ENCODE results near the gene IRF5. TPM values are rescaled to one million over a fixed set of nuclear protein-coding genes. Genes with fewer than 3 reads are reported as not detected.
A peak's percentile ranks its signal among the peaks of the same experiment; 100 is the strongest.
"Not testable (repeated sequence)": the region's sequence is repeated elsewhere in the genome, so short reads cannot be mapped to it uniquely, and the experiment has no call there.

The IRF5 gene
- polyA plus RNA-seq, 6 donors from 2014 or later: 54.4 to 78.0 (median 58.5) TPM

DNA sequence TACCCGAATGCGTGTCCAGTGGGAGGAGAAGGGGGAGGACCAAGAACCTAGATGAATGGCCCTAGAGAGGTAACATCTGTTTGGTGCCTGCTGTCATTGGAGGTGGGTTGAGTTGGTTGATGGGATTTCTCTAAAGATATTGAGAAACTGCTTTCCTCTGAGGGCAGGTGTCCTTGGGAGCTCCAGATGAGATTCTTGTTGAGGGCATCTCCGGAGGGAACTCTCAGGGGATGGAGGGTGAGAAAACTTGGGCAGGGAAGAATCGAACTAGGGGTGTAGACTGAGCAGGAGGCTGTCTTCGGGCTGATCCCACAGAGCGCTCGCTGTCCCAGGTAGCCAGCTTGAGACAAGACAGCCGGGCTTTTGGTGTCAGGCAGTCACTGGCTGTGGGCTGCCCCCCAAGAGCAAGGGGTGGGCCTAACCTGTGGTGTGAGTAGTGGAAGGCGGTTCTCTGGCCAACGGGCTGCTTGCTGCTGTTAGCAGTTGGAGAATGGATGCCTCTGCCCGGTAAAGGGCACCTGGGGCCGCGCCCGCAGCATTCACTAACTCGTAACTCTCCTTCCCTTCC lies 3.7 kb downstream of the IRF5 start:
- Mint-ChIP-seq H3K4me1 (peaks cover 35 to 61% (median 55%) of the 10 kb centered on the region in 3 donors), H3K4me3 (peak overlapping the region; percentile 86 to 99 (median 96)), H3K36me3 (no peaks in the 10 kb centered on the region), H3K27me3 (no peaks in the 10 kb centered on the region), H3K27ac (peak overlapping the region; percentile 86 to 99 (median 98)), H3K9me3 (no peaks in the 10 kb centered on the region)
- ATAC-seq (ENCODE audit: low read depth in 2 of 2) (no peak), DNase-seq (no peak)

DNA sequence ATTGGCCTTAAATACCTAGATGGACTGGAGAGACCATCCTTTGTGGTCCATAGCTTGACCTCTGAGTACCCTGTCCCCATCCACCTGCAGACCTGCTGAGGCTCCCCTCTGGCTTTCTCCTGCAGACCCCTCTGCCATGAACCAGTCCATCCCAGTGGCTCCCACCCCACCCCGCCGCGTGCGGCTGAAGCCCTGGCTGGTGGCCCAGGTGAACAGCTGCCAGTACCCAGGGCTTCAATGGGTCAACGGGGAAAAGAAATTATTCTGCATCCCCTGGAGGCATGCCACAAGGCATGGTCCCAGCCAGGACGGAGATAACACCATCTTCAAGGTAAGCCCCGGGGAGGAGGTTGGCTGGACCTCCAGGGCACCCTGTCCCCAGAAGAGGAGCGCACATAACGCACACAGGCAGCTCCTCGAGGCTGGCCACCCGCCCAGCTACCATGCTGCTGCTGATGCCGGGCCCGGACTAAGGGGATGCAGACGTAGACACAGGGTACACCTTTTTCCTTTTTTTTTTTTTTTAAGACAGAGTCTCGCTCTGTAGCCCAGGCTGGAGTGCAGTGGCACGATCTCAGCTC lies 4.3 kb downstream of the IRF5 start:
- Mint-ChIP-seq H3K27ac (peak overlapping the region in 3 of 6 donors; percentile 20 to 99 (median 75)), H3K36me3 (no peaks in the 10 kb centered on the region), H3K9me3 (no peaks in the 10 kb centered on the region), H3K27me3 (no peaks in the 10 kb centered on the region), H3K4me3 (peak overlapping the region in 3 of 8 donors; percentile 18 to 98 (median 95)), H3K4me1 (peaks cover 33 to 59% (median 51%) of the 10 kb centered on the region in 3 donors)
- DNase-seq (no peak), ATAC-seq (ENCODE audit: low read depth in 2 of 2) (no peak)

DNA sequence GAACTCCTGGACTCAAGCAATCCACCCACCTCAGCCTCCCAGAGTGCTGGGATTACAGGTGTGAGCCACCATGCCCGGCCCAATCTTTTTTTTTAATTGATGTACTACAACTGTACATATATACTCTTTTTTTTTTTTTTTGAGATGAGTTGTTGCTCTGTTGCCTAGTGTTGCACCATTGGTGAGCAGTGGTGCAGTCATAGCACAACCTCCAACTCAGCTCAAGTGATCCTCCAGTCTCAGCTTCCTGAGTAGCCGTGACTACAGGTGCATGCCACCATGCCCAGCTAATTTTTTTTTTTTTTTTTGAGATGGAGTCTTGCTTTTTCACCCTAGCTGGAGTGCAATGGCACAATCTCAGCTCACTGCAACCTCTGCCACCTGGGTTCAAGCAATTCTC lies 5.5 kb downstream of the IRF5 start:
- not testable (repeated sequence) for H3K9me3 Mint-ChIP-seq; ATAC-seq (ENCODE audit: low read depth in 2 of 2); H3K36me3 Mint-ChIP-seq; H3K4me3 Mint-ChIP-seq; DNase-seq; H3K27me3 Mint-ChIP-seq
- Mint-ChIP-seq H3K27ac (peak overlapping the region in 2 of 6 donors; percentile 67 to 79), H3K4me1 (peaks cover 29 to 54% (median 47%) of the 10 kb centered on the region in 3 donors)

DNA sequence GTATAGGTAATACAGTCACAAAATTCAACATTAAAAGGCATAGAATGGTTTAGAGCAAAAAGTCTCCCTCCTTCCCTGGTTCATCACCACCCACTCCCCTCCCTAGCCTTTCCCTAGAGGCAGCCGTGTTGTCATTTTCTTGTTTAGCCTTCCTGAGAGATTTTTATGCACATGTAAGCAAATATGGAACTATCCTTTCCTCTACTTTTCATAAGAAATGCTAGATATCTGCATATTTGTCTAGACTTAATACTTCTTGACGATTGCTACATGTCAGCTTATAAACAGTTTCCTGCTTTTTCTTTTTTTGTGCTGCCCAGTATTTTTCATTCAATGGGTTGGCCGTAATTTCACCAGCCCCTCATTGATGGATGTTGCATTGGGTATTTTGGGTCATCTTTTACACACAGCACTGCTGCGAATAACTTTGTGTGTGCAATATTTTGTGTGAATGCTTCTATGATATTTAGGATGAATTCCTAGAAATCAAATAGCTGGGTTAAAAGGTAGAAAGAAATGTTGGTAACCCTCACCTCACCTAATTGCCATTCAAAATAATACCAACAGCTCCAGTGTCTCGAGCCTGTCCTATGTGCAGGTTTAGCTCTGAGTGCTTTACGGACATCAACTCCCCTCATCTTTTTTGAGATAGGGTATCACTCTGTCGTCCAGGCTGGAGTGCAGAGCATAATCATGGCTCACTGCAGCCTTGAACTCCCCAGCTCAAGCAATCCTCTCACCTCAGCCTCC lies 6.9 kb downstream of the IRF5 start:
- ATAC-seq (ENCODE audit: low read depth in 2 of 2) (no peak), DNase-seq (no peak)
- Mint-ChIP-seq H3K9me3 (no peaks in the 10 kb centered on the region), H3K27ac (peak overlapping the region in 4 of 6 donors; percentile 33 to 79 (median 52)), H3K4me3 (no peak overlapping the region), H3K36me3 (peaks cover 0 to 10% of the 10 kb centered on the region in 2 donors), H3K27me3 (no peaks in the 10 kb centered on the region), H3K4me1 (peaks cover 19 to 41% (median 34%) of the 10 kb centered on the region in 3 donors)

DNA sequence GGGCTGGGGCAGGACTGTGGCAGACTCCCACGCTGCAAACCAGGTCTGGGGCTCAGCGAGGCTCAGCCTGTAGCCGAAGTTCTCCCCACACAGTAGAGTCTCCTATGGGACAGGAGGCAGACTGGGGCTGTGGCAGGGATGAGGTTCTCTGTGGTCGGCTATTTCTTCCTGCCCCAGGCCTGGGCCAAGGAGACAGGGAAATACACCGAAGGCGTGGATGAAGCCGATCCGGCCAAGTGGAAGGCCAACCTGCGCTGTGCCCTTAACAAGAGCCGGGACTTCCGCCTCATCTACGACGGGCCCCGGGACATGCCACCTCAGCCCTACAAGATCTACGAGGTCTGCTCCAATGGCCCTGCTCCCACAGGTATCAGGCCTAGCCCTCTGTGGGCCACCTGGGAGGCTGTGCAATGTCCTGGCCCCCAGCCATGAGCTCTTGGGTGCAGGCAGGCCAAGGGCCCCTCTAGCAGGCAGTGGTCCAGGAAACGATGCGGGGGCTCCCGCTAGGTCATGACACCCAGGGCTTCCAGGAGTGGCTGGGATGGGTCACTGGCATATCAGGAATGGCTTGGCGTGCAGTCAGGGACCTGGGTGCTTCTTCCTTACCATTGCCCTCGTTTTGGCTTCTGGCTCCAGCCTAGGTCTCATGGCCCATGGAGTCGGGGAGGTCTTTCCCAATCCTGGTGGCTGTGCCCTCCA lies 8.1 kb downstream of the IRF5 start:
- Mint-ChIP-seq H3K27ac (peak overlapping the region in 1 of 6 donors; percentile 62), H3K36me3 (peaks cover 3 to 10% of the 10 kb centered on the region in 2 donors), H3K9me3 (no peaks in the 10 kb centered on the region), H3K4me3 (no peak overlapping the region), H3K27me3 (no peaks in the 10 kb centered on the region), H3K4me1 (peaks cover 7 to 30% (median 23%) of the 10 kb centered on the region in 3 donors)
- DNase-seq (no peak), ATAC-seq (ENCODE audit: low read depth in 2 of 2) (no peak)

DNA sequence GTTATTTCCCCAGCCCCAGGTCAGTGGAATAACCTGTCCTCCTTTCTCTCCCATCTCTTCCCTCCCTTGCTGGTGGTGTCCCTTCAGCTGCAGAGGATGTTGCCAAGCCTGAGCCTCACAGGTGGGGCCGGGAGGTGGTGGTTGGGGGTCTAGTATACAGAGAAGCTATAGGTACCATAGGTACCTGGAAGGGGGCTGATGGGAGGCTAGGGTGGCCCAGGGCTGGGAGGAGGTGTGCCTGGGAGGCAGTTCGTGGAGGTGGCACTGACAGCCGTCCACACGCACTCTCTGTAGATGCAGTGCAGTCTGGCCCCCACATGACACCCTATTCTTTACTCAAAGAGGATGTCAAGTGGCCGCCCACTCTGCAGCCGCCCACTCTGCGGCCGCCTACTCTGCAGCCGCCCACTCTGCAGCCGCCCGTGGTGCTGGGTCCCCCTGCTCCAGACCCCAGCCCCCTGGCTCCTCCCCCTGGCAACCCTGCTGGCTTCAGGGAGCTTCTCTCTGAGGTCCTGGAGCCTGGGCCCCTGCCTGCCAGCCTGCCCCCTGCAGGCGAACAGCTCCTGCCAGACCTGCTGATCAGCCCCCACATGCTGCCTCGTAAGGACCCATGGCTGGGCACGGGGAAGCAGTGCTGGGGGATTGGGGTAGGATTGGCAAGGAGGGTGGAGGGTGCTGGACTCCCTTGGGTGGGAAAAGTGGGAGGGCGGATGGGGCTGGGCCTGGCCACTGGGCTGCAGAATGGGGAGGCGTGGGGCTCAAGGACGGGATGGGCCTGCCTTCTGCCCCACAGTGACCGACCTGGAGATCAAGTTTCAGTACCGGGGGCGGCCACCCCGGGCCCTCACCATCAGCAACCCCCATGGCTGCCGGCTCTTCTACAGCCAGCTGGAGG lies 9.5 kb downstream of the IRF5 start:
- DNase-seq (no peak), ATAC-seq (ENCODE audit: low read depth in 2 of 2) (peak; percentile 41 to 43)
- Mint-ChIP-seq H3K27ac (peak overlapping the region in 2 of 6 donors; percentile 26 to 78), H3K4me3 (peak overlapping the region in 1 of 8 donors; percentile 2), H3K9me3 (no peaks in the 10 kb centered on the region), H3K36me3 (peaks cover 10% of the 10 kb centered on the region in 2 donors), H3K4me1 (peaks cover 0 to 26% (median 25%) of the 10 kb centered on the region in 3 donors), H3K27me3 (no peaks in the 10 kb centered on the region)

DNA sequence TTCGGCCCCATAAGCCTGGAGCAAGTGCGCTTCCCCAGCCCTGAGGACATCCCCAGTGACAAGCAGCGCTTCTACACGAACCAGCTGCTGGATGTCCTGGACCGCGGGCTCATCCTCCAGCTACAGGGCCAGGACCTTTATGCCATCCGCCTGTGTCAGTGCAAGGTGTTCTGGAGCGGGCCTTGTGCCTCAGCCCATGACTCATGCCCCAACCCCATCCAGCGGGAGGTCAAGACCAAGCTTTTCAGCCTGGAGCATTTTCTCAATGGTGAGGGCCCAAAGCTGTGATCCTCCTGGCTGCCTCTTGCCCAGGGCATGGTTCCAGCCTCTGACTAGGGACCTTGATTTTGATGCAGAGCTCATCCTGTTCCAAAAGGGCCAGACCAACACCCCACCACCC lies 10.1 kb downstream of the IRF5 start:
- Mint-ChIP-seq H3K9me3 (no peaks in the 10 kb centered on the region), H3K4me3 (peak overlapping the region in 1 of 8 donors; percentile 7), H3K27me3 (no peaks in the 10 kb centered on the region), H3K27ac (peak overlapping the region in 4 of 6 donors; percentile 60 to 84 (median 73)), H3K4me1 (peaks cover 0 to 23% (median 22%) of the 10 kb centered on the region in 3 donors), H3K36me3 (peaks cover 10% of the 10 kb centered on the region in 2 donors)
- DNase-seq: no peak
- ATAC-seq (ENCODE audit: low read depth in 2 of 2): no peak

DNA sequence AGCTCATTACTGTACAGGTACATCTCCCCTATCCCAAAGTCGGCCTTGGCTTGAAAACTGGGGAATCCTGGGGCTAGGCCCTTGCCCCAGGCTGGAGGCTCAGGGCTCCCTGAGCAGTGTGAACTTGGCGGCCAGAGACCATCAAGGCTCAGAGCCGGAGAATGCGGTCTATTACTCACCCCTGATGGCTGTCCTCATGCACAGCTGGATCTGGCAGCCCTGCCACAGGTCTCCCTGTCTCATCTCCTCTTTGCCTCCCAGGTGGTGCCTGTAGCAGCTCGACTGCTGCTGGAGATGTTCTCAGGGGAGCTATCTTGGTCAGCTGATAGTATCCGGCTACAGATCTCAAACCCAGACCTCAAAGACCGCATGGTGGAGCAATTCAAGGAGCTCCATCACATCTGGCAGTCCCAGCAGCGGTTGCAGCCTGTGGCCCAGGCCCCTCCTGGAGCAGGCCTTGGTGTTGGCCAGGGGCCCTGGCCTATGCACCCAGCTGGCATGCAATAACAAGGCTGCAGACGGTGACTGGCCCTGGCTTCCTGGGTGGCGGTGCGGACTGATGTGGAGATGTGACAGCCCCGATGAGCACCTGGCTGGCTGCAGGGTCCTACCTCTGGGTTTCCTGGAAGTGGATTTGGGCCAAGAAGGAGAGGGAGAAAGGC lies 10.7 kb downstream of the IRF5 start:
- H3K27ac Mint-ChIP-seq: peak overlapping the region in 2 of 6 donors; percentile 77 to 84
- no peak for DNase-seq
- no peaks in the 10 kb centered on the region for H3K27me3 Mint-ChIP-seq
- no peak for ATAC-seq (ENCODE audit: low read depth in 2 of 2)
- H3K9me3 Mint-ChIP-seq: no peaks in the 10 kb centered on the region
- peaks cover 2 to 27% (median 19%) of the 10 kb centered on the region in 3 donors for H3K4me1 Mint-ChIP-seq
- peaks cover 10 to 14% of the 10 kb centered on the region in 2 donors for H3K36me3 Mint-ChIP-seq
- no peak overlapping the region for H3K4me3 Mint-ChIP-seq

DNA sequence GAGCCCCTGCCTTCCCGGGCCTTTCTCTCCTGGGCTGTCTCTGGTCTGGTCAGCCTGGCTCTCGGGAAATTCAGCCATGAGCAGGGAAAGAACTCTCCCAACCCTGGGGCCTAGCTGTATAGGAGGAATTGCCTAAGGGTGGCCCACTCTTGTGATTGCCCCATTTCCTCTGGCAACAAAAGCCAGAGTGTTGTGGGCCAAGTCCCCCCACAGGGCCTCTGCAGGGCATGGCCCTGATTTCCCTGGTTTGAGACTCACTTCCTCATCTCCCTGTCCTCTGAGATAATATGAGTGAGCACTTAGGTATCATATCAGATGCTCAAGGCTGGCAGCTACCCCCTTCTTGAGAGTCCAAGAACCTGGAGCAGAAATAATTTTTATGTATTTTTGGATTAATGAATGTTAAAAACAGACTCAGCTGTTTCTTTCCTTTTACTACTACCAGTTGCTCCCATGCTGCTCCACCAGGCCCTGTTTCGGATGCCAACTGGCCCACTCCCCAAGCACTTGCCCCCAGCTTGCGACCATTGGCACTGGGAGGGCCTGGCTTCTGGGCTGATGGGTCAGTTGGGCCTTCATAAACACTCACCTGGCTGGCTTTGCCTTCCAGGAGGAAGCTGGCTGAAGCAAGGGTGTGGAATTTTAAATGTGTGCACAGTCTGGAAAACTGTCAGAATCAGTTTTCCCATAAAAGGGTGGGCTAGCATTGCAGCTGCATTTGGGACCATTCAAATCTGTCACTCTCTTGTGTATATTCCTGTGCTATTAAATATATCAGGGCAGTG lies 11.4 kb downstream of the IRF5 start:
- H3K36me3 Mint-ChIP-seq: peaks cover 10 to 17% of the 10 kb centered on the region in 2 donors
- no peaks in the 10 kb centered on the region for H3K27me3 Mint-ChIP-seq
- H3K4me1 Mint-ChIP-seq: peaks cover 5 to 30% (median 21%) of the 10 kb centered on the region in 3 donors
- no peak overlapping the region for H3K4me3 Mint-ChIP-seq
- H3K27ac Mint-ChIP-seq: peak overlapping the region in 2 of 6 donors; percentile 27 to 77
- no peaks in the 10 kb centered on the region for H3K9me3 Mint-ChIP-seq
- no peak for DNase-seq
- no peak for ATAC-seq (ENCODE audit: low read depth in 2 of 2)

DNA sequence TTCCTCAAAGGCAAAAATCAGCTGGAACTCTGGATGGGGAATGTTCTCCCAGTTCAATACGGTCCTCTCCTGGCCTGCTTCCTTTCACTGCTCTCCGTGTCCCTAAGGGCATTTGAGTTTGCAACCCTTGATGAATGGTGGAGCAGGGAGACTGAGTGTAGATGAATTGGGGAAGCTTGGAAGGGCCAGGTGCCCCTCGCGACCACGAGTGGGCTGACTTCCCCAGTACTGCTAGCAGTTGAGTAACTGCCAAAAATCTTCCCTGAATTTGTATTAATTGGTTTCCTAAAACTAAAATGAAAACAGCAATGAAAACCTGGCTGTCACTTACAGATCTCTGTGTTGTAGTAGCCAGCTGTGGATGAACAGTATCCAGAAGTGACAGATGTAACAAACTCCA lies 13.6 kb downstream of the IRF5 start:
- DNase-seq (no peak), ATAC-seq (ENCODE audit: low read depth in 2 of 2) (no peak)
- no peak overlapping the region for H3K4me3 Mint-ChIP-seq
- peaks cover 16 to 38% (median 36%) of the 10 kb centered on the region in 3 donors for H3K4me1 Mint-ChIP-seq
- peak overlapping the region in 3 of 6 donors; percentile 48 to 57 (median 57) for H3K27ac Mint-ChIP-seq
- H3K36me3 Mint-ChIP-seq: peaks cover 10 to 17% of the 10 kb centered on the region in 2 donors
- no peaks in the 10 kb centered on the region for H3K9me3 Mint-ChIP-seq
- H3K27me3 Mint-ChIP-seq: no peaks in the 10 kb centered on the region

DNA sequence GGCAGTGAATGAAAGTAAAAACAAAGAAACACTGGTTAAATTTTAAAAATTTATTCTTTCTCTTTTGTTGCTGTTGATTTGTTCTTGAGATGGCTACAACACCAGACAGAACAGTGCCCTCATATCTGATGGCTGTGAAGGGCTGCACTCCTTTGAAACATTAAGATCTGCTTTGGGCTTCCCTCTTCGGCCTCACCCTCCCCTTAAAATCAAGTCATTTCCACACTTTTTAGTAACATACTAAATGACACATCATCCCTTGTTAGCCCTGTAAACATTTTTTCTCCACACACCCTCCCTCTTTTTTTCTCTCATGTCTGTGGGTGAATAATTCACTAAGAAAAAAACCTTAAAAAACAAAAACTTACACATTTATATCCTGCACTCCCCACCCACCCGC lies 16.4 kb downstream of the IRF5 start:
- Mint-ChIP-seq H3K4me3 (peak overlapping the region in 2 of 8 donors; percentile 44 to 53), H3K27me3 (no peaks in the 10 kb centered on the region), H3K4me1 (peaks cover 16 to 45% (median 38%) of the 10 kb centered on the region in 3 donors), H3K9me3 (no peaks in the 10 kb centered on the region), H3K36me3 (peaks cover 7 to 20% of the 10 kb centered on the region in 2 donors), H3K27ac (peak overlapping the region; percentile 88 to 100 (median 97))
- no peak for ATAC-seq (ENCODE audit: low read depth in 2 of 2)
- DNase-seq: no peak
